Upper lobe of left lung (tissue), 4 donors: ENCODE data around the gene PTPRK.

Experiments
- POLR2AphosphoS5 ChIP-seq, 2 donors: sonication (generic); formaldehyde crosslinking; IDR thresholded peaks; one replicate each; pipeline ENCODE4 v1.5.1; 2017; ENCODE audit warnings: antibody characterized with exemption in 2 of 2
- TF ChIP-seq, protein P1 (sequence below), 6 experiments: fragments of 450-650 bp in 4 of 6; fragments of 200-600 bp in 2 of 6; sonication (generic) in 2 of 6; IDR thresholded peaks; one replicate each; pipeline ENCODE4 v1.5.1; 2016 to 2019; ENCODE audit warnings: antibody characterized with exemption in 6 of 6

GRCh38 chr6:127945434-127946097, 574.8 kb downstream of the PTPRK start:
- TF ChIP-seq, protein P1, sequence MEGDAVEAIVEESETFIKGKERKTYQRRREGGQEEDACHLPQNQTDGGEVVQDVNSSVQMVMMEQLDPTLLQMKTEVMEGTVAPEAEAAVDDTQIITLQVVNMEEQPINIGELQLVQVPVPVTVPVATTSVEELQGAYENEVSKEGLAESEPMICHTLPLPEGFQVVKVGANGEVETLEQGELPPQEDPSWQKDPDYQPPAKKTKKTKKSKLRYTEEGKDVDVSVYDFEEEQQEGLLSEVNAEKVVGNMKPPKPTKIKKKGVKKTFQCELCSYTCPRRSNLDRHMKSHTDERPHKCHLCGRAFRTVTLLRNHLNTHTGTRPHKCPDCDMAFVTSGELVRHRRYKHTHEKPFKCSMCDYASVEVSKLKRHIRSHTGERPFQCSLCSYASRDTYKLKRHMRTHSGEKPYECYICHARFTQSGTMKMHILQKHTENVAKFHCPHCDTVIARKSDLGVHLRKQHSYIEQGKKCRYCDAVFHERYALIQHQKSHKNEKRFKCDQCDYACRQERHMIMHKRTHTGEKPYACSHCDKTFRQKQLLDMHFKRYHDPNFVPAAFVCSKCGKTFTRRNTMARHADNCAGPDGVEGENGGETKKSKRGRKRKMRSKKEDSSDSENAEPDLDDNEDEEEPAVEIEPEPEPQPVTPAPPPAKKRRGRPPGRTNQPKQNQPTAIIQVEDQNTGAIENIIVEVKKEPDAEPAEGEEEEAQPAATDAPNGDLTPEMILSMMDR (IDR thresholded peaks at IDR 0.05) = no peak
- TF ChIP-seq POLR2AphosphoS5 (IDR thresholded peaks at IDR 0.05) = no peak
